HS-27A (cell line): ENCODE measurements around the gene PAX3.

ENCODE experiments used
- DNase-seq: peaks from one replicate; pipeline ENCODE4 v3.0.0-alpha.2; 2012; ENCODE audit warnings: low read depth, missing footprints

Gene PAX3

DNA sequence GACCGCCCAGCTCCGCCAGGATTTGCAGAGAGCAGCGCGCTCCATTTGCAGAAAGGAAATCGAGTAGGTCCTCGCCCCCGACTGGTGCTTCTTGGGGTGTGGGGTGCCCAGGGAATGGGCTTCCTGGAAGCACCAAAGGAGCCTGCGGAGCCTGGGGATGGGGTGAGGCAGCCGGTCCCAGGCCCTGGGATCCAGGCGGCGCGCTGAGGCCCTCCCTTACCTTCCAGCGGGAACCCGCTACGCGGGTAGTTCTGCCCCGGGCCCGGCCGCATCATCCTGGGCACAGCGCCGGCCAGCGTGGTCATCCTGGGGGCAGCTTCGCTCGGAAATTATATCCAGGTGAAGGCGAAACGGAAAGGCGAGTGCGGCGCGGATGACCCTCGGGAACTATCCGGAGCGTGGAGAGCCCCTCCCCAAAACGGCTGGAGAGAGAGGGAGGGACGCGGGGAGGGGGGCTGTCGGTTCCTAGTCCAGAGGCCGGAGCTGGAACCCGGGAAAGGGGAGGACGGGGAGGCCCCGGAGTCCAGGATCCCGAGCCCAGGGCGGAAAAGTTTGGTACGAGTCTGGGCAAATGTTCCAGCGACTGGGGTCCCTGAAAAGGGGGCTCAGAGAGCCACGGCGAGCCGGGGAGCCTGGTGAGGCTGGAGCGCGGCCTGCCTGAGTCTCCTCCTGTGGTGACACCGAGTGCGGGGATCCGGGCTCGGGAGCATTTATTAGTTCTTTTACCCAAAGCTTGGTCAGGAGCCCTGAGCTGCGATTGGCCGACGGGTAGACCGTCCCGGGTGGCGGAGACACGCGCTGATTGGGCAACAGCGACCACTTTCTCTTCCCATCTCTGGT is at the start of gene PAX3:
Gene PAX3, minus strand, starts transcription at position 688 of the 840 bp plus-strand sequence. Its CDS starts 383 bp downstream, at position 305.
- DNase-seq: no peak

DNA sequence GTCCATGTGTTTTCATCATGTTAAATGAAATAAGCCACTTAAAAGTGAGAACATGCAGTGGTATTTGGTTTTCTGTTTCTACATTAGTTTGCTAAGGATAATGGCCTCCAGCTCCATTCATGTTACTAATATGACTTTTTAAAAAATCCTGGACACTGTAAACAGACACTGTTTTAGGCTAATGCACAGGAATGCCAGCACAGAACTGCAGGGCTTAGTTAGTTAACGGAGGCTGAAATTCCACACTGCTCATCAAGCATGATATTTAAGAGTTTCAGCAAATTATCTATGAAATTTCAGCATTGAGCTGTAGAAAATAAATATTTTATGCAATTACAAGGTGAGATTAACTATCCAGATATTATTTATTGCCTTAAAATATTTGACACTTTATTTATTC is 42.5 kb upstream of the PAX3 start:
- no peak for DNase-seq

DNA sequence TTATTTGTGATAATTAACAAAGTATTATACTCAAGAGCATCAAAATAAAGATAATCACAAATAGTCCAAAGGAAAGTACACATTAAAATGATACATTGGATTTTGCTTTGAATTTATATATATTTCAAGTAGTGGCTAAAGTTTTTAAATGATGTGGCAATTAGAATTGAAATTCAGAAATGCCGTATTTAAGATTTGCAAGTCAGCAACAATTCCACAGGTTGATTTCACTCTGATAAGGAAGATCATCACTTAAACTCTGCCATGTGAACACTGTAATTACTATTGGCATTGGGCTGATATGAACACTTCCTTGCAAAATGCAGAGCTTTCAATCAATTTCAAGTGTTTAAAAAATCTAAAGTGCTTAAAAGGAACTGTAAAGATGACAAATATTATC is 39.6 kb upstream of the PAX3 start:
- DNase-seq: no peak

DNA sequence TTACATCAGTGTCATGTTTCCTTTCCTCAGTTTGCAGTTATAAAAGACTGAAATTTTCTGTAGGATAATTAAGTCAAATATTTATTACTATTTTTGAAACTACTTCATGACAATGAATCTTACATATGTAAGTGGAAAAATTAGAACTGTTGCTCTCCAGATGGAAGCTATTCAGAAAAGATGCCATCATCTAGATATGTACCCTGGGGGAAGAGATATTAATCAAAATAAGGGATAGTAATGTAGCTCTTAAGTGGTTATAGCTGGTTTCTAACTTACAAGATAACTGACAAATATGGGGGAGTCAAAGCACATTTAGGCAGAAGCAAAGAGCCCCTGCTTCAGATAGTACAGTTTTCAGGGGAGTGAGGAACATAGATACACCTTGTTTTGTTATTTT is 38.1 kb upstream of the PAX3 start:
- DNase-seq: no peak

GRCh38 chr2:222336442-222336841 is 37.6 kb upstream of the PAX3 start:
- no peak for DNase-seq

- no peak for DNase-seq
Measured at GRCh38 chr2:222334914-222335313, 36.1 kb upstream of the PAX3 start.

- no peak for DNase-seq
Measured at GRCh38 chr2:222333397-222333796, 34.6 kb upstream of the PAX3 start.

DNA sequence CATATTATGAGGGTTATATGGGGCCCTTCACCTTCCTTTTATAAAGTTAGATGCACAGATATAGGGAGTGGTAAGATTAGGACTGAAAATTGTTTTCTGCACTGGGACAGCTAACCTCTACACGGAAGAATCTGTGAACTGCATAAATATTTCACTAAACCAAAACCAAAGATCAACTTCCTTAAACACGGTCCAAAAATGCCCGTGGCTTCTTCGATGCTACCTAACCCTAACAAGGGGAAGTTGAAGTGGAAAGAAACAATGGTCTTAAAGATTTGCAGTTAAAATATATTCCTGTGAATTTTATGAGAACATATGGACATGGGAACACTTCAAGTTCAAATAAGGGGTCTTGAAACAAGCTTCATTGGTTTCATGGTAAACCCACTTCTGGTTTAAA is 33.3 kb upstream of the PAX3 start:
- DNase-seq: no peak

DNA sequence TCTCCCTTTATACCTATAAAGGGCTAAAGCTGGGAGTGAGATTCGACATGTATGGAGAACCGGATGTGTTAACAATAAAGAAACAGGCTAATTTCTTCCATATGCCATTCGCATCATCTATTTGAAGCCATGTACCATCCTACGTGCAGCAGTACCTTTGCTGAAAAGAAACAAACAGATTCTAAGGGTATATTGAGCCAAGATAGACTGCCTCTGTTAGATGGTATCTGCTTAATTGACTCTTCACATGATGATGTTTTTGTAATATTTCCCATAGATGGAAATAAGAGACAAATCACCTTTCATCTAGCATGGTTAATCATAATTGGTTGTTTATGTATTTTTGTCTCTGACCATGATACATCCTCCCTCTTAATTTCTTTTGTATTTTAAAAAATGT is 32.1 kb upstream of the PAX3 start:
- no peak for DNase-seq

DNA sequence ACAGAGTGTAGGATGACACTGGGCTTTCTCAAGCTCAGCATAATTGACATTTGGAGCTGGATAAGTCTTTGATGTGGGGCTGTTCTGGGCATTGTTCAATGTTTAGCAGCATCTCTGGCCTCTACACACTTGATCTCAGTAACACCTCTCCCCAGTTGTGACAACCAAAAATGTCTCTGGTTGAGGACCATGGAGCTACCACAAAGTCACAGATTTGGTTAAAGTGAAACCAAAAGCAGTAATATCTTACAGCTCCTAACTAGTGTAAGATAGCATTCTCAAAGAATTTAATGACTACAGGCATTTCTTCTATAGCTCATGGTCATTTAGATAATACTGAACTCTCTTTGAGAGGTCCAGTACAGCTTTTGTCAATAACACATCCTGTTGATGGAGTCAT is 23.4 kb upstream of the PAX3 start:
- DNase-seq: no peak

GRCh38 chr2:222320436-222321395 is 21.9 kb upstream of the PAX3 start:
- no peak for DNase-seq

DNA sequence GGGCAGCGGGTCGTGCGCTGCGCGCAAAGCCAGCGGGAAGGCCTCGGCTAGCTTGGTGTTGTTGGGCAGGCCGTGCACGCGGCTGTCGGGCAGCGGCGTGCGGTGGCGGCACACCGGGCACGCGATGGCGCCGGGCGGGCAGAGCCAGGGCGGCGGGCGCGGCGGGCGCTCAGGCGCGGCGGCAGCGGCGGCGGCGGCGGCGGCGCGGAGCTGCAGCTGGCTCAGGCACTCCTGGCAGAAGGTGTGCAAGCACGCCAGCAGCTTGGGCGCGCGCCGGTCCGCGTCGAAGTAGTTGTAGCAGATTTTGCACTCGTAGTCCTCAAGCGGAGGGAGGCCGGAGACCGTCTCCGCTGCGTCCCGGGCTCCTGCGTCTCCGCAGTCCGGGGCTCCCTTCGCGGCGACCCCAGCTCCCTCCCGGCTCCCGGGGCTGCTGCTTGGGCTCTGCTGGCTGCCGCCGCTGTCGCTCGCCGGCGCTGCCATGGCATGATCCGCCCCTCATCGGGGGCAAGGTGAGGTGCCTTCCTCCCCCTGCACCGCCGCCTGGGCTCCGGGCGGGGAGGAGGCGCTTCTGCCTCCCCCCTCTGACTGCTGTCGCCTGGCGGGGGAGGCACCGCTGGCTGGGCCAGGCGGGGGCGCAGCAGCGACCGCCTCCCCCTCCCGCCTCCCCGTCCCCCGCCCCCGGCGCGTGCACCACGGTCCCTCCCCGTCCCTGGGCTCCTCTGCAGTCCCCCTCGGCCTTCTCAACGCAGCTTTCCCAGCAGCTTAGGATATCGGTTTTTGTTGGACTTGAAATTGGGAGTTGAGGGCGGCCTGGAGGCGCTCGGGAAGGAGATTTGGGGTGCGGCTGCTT is 21.0 kb upstream of the PAX3 start:
- DNase-seq: no peak

- DNase-seq: no peak
Measured at GRCh38 chr2:222318712-222319585, 20.2 kb upstream of the PAX3 start.

- DNase-seq: no peak
Measured at GRCh38 chr2:222318026-222318711, 19.4 kb upstream of the PAX3 start.

DNA sequence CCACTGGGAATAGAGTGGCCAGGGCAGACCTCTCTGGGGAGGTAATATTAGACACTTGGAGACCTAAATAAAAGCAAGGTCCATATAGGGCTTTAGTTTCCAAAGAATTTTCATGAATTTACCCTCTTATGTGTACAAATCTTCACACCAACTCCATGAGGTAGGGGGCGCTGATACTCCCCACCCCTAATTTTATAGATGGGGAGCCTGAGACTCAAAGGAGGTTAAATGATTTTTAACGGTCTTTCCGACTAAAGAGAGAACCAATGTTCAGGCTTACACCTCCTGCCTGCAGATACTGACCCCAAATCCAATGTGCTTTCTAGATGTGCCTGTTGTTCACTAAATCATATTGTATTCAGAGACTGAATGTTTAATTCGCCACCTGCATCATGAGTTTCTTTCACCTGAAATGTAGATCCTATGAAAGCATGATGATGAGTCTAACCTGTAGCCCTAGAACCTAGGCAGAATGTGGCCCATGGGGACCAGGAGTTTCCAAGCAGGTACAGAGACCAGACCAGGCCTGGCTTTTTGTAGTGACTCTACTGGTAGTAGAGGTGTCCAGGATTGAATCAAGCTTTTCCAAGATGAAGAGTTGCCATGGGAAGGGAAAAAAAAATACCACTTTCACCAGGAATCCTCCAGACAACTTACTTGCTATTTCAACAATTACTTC is 16.8 kb upstream of the PAX3 start:
- DNase-seq: no peak

- no peak for DNase-seq
Measured at GRCh38 chr2:222313816-222314215, 15.0 kb upstream of the PAX3 start.

- no peak for DNase-seq
Measured at GRCh38 chr2:222311978-222312738, 13.4 kb upstream of the PAX3 start.

GRCh38 chr2:222311319-222311977 is 12.7 kb upstream of the PAX3 start:
- DNase-seq: no peak
